OCI-LY7 (cell line): ENCODE measurements around the gene SCYGR1. TPM values are rescaled to one million over a fixed set of nuclear protein-coding genes. Genes with fewer than 3 reads are reported as not detected.

ENCODE experiments used
- BruUV-seq: library from RNA; stranded (reverse); fragments of 400-500 nt; replicated peaks from 2 replicates; lab custom pipeline; 2021; lab: Mats Ljungman, UMichigan
- CTCF ChIA-PET: fragments of 300-600 bp; sonication (Branson Sonifier 250); formaldehyde crosslinking; loops from one replicate; lab custom pipeline; 2022; ENCODE audit warnings: antibody characterized with exemption; ENCODE audit not compliant: unreplicated experiment; lab: Charles Lee
- POLR2A ChIA-PET: fragments of 300-600 bp; sonication (Branson Sonifier 250); formaldehyde crosslinking; loops from one replicate; lab custom pipeline; 2022; ENCODE audit warnings: antibody characterized with exemption; lab: Charles Lee
- DNase-seq: peaks from one replicate; pipeline ENCODE4 v3.0.0-alpha.2; 2015; ENCODE audit warnings: low spot score
- H2AFZ ChIP-seq: fragments of 200-600 bp; sonication (generic), shearing (Covaris generic); 2 replicates; pipeline ENCODE4 v1.6.1; 2014; ENCODE audit warnings: mild to moderate bottlenecking, antibody characterized with exemption, low read length, moderate library complexity
- H3K27ac ChIP-seq: fragments of 200-600 bp; sonication (generic); 2 replicates; pipeline ENCODE4 v1.5.1; 2014; ENCODE audit warnings: mixed run types, low read depth, mild to moderate bottlenecking, moderate library complexity, low read length, inconsistent platforms; ENCODE audit not compliant: poor library complexity, severe bottlenecking
- H3K36me3 ChIP-seq: fragments of 200-600 bp; sonication (generic); 2 replicates; pipeline ENCODE4 v1.6.1; 2014; ENCODE audit warnings: mild to moderate bottlenecking, antibody characterized with exemption, low read length, moderate library complexity, mixed read lengths; ENCODE audit not compliant: insufficient read depth
- H3K4me1 ChIP-seq: fragments of 200-600 bp; sonication (generic); 2 replicates; pipeline ENCODE4 v1.5.1; 2014; ENCODE audit warnings: mild to moderate bottlenecking, low read length; ENCODE audit not compliant: insufficient read depth, poor library complexity, severe bottlenecking
- H3K4me2 ChIP-seq: fragments of 200-600 bp; sonication (generic); 2 replicates; pipeline ENCODE4 v1.6.1; 2014; ENCODE audit warnings: mild to moderate bottlenecking, low read length
- H3K4me3 ChIP-seq: fragments of 200-600 bp; sonication (generic); 2 replicates; pipeline ENCODE4 v1.5.1; 2014; ENCODE audit warnings: mild to moderate bottlenecking, low read depth, low read length; ENCODE audit not compliant: poor library complexity, severe bottlenecking
- H3K79me2 ChIP-seq: fragments of 200-600 bp; sonication (generic); 2 replicates; pipeline ENCODE4 v1.6.1; 2016; ENCODE audit warnings: low read depth, mild to moderate bottlenecking, low read length, moderate library complexity, mixed read lengths; ENCODE audit not compliant: insufficient read depth
- H3K9me2 ChIP-seq: fragments of 200-600 bp; sonication (generic); 2 replicates; pipeline ENCODE4 v1.6.1; 2016; ENCODE audit warnings: mild to moderate bottlenecking, low read length, mixed read lengths; ENCODE audit not compliant: insufficient read depth
- H3K9me3 ChIP-seq: fragments of 200-600 bp; sonication (generic); 2 replicates; pipeline ENCODE4 v1.6.1; 2014; ENCODE audit warnings: mild to moderate bottlenecking, mixed run types, low read length, mixed read lengths
- H4K20me1 ChIP-seq: fragments of 200-600 bp; sonication (generic); 2 replicates; pipeline ENCODE4 v1.6.1; 2014; ENCODE audit warnings: mild to moderate bottlenecking, antibody characterized with exemption, low read length, moderate library complexity, mixed read lengths; ENCODE audit not compliant: insufficient read depth
- CTCF ChIP-seq: fragments of 200-600 bp; sonication (generic); conservative IDR thresholded peaks from 2 replicates; pipeline ENCODE4 v1.5.1; 2014; ENCODE audit warnings: mild to moderate bottlenecking, antibody characterized with exemption, low read length, moderate library complexity, mixed read lengths
- EZH2phosphoT487 ChIP-seq: fragments of 200-600 bp; sonication (generic); IDR thresholded peaks from 2 replicates; pipeline ENCODE4 v1.6.1; 2018; ENCODE audit warnings: low read depth, borderline replicate concordance, mild to moderate bottlenecking, mixed run types, antibody characterized with exemption, low read length, moderate library complexity, mixed read lengths
- intact Hi-C: fragments of 100-400 bp; cut with micrococcal nuclease; formaldehyde crosslinking; loops from one replicate; pipeline ENCODE4 v1.10.0; 2022; ENCODE audit not compliant: unreplicated experiment
- total RNA-seq, 2 experiments: library from RNA; depleted of rRNA in 1 of 2; stranded (reverse); fragments of >200 nt in 1 of 2; shearing (Covaris generic) in 1 of 2; gene quantifications; 2 replicates each; pipeline ENCODE4 v1.2.3, GENCODE V29; 2014 to 2022

The SCYGR1 gene
- total RNA-seq, 2 experiments from 2014 or later = not detected

DNA sequence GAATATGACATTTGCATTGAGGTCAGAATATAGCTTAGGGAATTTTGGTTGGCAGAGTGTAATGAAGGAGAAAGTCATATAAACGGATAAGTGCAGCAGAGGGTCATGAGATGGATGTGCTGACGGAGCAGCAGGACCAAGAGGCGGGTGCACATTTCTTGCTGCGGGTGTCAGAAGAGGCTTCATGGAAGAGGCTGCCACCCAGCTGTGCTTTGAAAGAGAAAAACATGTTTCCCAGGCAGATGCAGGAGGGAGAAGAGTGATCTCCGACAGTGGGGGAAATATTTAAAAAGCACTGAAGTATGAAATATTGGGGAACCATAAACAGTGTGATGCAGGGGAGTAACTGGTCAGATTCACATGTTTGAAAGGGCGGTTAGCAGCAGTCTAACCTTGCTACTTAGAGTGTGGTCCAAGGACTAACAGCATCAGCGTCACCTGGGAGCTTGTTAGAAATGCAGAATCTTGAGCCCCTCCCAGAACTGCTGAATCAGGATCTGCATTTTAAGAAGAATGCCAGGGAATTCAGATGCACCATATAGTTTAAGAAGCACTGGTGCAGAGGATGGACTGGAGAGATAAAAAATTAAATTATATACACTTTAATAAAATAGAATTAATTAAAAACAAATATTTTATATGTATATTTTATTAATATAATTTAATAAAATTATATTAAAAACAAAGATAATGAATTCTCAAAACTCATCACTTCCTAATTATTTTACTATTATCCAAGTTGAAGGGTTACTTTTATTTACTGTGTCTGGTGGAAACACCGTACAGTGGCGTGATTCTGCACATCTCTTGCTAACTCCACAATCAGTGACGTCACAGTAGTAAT lies 36.1 kb upstream of the SCYGR1 start:
- no TSS peak for BruUV-seq
- Histone ChIP-seq H3K4me2 (no peak overlapping the region), H3K9me3 (no peaks in the 10 kb centered on the region), H2AFZ (no peak overlapping the region), H3K9me2 (no peaks in the 10 kb centered on the region), H4K20me1 (no peaks in the 10 kb centered on the region), H3K27ac (no peak overlapping the region), H3K4me3 (no peak overlapping the region), H3K36me3 (no peaks in the 10 kb centered on the region), H3K79me2 (no peaks in the 10 kb centered on the region), H3K4me1 (no peaks in the 10 kb centered on the region)
- DNase-seq = no peak
- ChIA-PET POLR2A (no interaction called here), CTCF (no interaction called here)
- intact Hi-C loops = no loop called here
- TF ChIP-seq EZH2phosphoT487 (no peak), CTCF (no peak)

- Histone ChIP-seq H3K4me2 (no peak overlapping the region), H3K27ac (no peak overlapping the region), H3K9me3 (no peaks in the 10 kb centered on the region), H3K9me2 (no peaks in the 10 kb centered on the region), H3K4me3 (no peak overlapping the region), H3K36me3 (no peaks in the 10 kb centered on the region), H3K4me1 (no peaks in the 10 kb centered on the region), H2AFZ (no peak overlapping the region), H4K20me1 (no peaks in the 10 kb centered on the region), H3K79me2 (no peaks in the 10 kb centered on the region)
- TF ChIP-seq EZH2phosphoT487 = no peak
- TF ChIP-seq CTCF = no peak
- DNase-seq = no peak
- no TSS peak for BruUV-seq
- ChIA-PET POLR2A (interaction anchor here (0.5 to 1.5 kb wide), 3 partner anchors 8 to 141 kb away, joined by 3 to 7 read pairs (median 5); no protein-coding TSS in a partner anchor), CTCF (no interaction called here)
- intact Hi-C loops = no loop called here
Observed at GRCh38 chr2:227420087-227421052, 32.6 kb upstream of the SCYGR1 start.
